A549 (cell line): ENCODE measurements around the gene ARHGEF3. TPM values are rescaled to one million over a fixed set of nuclear protein-coding genes. Genes with fewer than 3 reads are reported as not detected.

Source experiments
- ATAC-seq, 2 experiments: fragments of 200-7000 bp in 1 of 2; fragments of >200 bp in 1 of 2; cut with Nextera tagmentation in 1 of 2; cut with Tn5 transposase in 1 of 2; 3 replicates each; pipeline versions ENCODE4 v1.8.0 to v1.9.1; 2018 to 2020; ENCODE audit warnings: mild to moderate bottlenecking in 1 of 2, moderate library complexity in 1 of 2
- CTCF ChIA-PET: fragments of 300-600 bp; sonication (Branson Sonifier 250); formaldehyde crosslinking; extraction: SDS; loops from one replicate; lab custom pipeline; 2021; ENCODE audit warnings: antibody characterized with exemption, inconsistent platforms; lab: Yijun Ruan, JAX
- POLR2A ChIA-PET: fragments of 350-600 bp; formaldehyde crosslinking; extraction: SDS; loops from one replicate; lab custom pipeline; 2021; ENCODE audit warnings: antibody characterized with exemption, inconsistent platforms; lab: Yijun Ruan, JAX
- DNase-seq, 2 experiments: peaks; one replicate each; pipeline versions ENCODE4 v3.0.0 to v3.0.0-alpha.2; 2011 to 2016; ENCODE audit warnings: low read depth in 1 of 2, low spot score in 1 of 2
- FAIRE-seq: peaks from 2 replicates; lab custom pipeline; 2011; peaks lifted over from hg19 to GRCh38; lab: Jason Lieb, UNC
- H3K27ac ChIP-seq, 2 experiments: fragments of >200 bp; sonication (Bioruptor Twin); formaldehyde crosslinking; 3 replicates each; pipeline ENCODE4 v1.5.1; 2016 to 2017
- H3K4me1 ChIP-seq: fragments of >200 bp; sonication (Bioruptor Twin); formaldehyde crosslinking; 3 replicates; pipeline ENCODE4 v1.6.1; 2016
- H3K4me2 ChIP-seq: fragments of >200 bp; sonication (Bioruptor Twin); formaldehyde crosslinking; 3 replicates; pipeline ENCODE4 v1.6.1; 2016
- H3K4me3 ChIP-seq: fragments of >200 bp; sonication (Bioruptor Twin); formaldehyde crosslinking; 3 replicates; pipeline ENCODE4 v1.5.1; 2016
- H3K9me3 ChIP-seq: fragments of >200 bp; sonication (Bioruptor Twin); formaldehyde crosslinking; 3 replicates; pipeline ENCODE4 v1.6.1; 2016
- BCL3 ChIP-seq: fragments of >200 bp; sonication (Bioruptor Twin); formaldehyde crosslinking; IDR thresholded peaks from 3 replicates; pipeline ENCODE4 v1.6.1; 2016
- CEBPB ChIP-seq, 2 experiments: fragments of >200 bp in 1 of 2; sonication (Bioruptor Twin) in 1 of 2; formaldehyde crosslinking in 1 of 2; IDR thresholded peaks; 2 replicates each; pipeline ENCODE4 v1.6.1; 2012 to 2016
- CHD4 ChIP-seq: fragments of 200-600 bp; sonication (generic); IDR thresholded peaks from 2 replicates; pipeline ENCODE4 v1.6.1; 2016; ENCODE audit warnings: antibody characterized with exemption, mild to moderate bottlenecking, borderline replicate concordance
- EP300 ChIP-seq, 2 experiments: fragments of >200 bp; sonication (Bioruptor Twin); formaldehyde crosslinking; IDR thresholded peaks; 2 replicates in 1 of 2; 3 replicates in 1 of 2; pipeline ENCODE4 v1.6.1; 2016 to 2017
- FOSB ChIP-seq: fragments of 250-450 bp; sonication (Bioruptor Pico); IDR thresholded peaks from 2 replicates; pipeline ENCODE4 v1.5.0; 2020; ENCODE audit warnings: mild to moderate bottlenecking, moderate library complexity
- FOSL2 ChIP-seq, 2 experiments: fragments of 450-650 bp in 1 of 2; fragments of >200 bp in 1 of 2; sonication (Bioruptor Twin) in 1 of 2; formaldehyde crosslinking; IDR thresholded peaks; 2 replicates each; pipeline versions ENCODE4 v1.5.0 to v1.6.1; 2016 to 2020; ENCODE audit warnings: mild to moderate bottlenecking in 1 of 2, moderate library complexity in 1 of 2
- GATA3 ChIP-seq: IDR thresholded peaks from 2 replicates; pipeline ENCODE4 v1.6.1; 2012; ENCODE audit warnings: borderline replicate concordance
- HOXA7 ChIP-seq: fragments of 250-450 bp; sonication (Bioruptor Pico); IDR thresholded peaks from 2 replicates; pipeline ENCODE4 v1.5.0; 2020; ENCODE audit warnings: mild to moderate bottlenecking, moderate library complexity
- HOXB5 ChIP-seq: fragments of 250-450 bp; sonication (Bioruptor Pico); IDR thresholded peaks from 2 replicates; pipeline ENCODE4 v1.5.0; 2020; ENCODE audit warnings: mild to moderate bottlenecking, moderate library complexity
- JUNB ChIP-seq: fragments of >200 bp; sonication (Bioruptor Twin); formaldehyde crosslinking; IDR thresholded peaks from 2 replicates; pipeline ENCODE4 v1.6.1; 2016
- MAZ ChIP-seq: fragments of 150-350 bp; IDR thresholded peaks from 2 replicates; pipeline ENCODE4 v1.6.1; 2014; ENCODE audit warnings: antibody characterized with exemption, low read depth, low read length, borderline replicate concordance
- NFE2L2 ChIP-seq: fragments of 150-350 bp; conservative IDR thresholded peaks from 2 replicates; pipeline ENCODE4 v1.6.1; 2014; ENCODE audit warnings: low read length
- PBX3 ChIP-seq: IDR thresholded peaks from 2 replicates; pipeline ENCODE4 v1.6.1; 2012
- PHF8 ChIP-seq: fragments of 200-600 bp; sonication (generic); IDR thresholded peaks from 2 replicates; pipeline ENCODE4 v1.6.1; 2016; ENCODE audit warnings: low read depth, mild to moderate bottlenecking, antibody characterized with exemption, moderate library complexity, borderline replicate concordance
- POLR2AphosphoS2 ChIP-seq: conservative IDR thresholded peaks from 2 replicates; pipeline ENCODE4 v1.6.1; 2012; ENCODE audit warnings: low read length, improper control_type of control experiment, inconsistent platforms
- SMC3 ChIP-seq: fragments of >200 bp; sonication (Bioruptor Twin); formaldehyde crosslinking; IDR thresholded peaks from 3 replicates; pipeline ENCODE4 v1.6.1; 2018; ENCODE audit warnings: inconsistent platforms
- SREBF2 ChIP-seq: fragments of 450-650 bp; IDR thresholded peaks from 2 replicates; pipeline ENCODE4 v1.6.1; 2014; ENCODE audit warnings: mild to moderate bottlenecking, moderate library complexity
- ZC3H11A ChIP-seq: fragments of 450-650 bp; IDR thresholded peaks from 2 replicates; pipeline ENCODE4 v1.6.1; 2014; ENCODE audit warnings: antibody characterized with exemption, mild to moderate bottlenecking
- ZFP36 ChIP-seq: fragments of 450-650 bp; IDR thresholded peaks from 2 replicates; pipeline ENCODE4 v1.6.1; 2014; ENCODE audit warnings: borderline replicate concordance; ENCODE audit not compliant: partially characterized antibody
- ZSCAN20 ChIP-seq: fragments of 250-450 bp; sonication (Bioruptor Pico); IDR thresholded peaks from 2 replicates; pipeline ENCODE4 v1.8.0; 2022; ENCODE audit warnings: mild to moderate bottlenecking, moderate library complexity
- WGBS: methylation state at CpG from one replicate; pipeline ENCODE4 v1.1.6; 2017; ENCODE audit errors: missing lambda C conversion rate; 5-methylcytosine and 5-hydroxymethylcytosine counted together
- polyA plus RNA-seq, 4 experiments: library from polyadenylated mRNA; depleted of rRNA in 3 of 4; stranded (reverse); fragments of >200 nt; fragmentation: RNase III in 1 of 4; extraction: RNeasy Plus Mini Kit Qiagen cat#74134 plus additional on column Dnase treatment in 1 of 4; gene quantifications; 2 replicates in 3 of 4; 3 replicates in 1 of 4; pipeline ENCODE4 v1.2.3, GENCODE V29; 2011 to 2017
- TF ChIP-seq, protein P1 (sequence below): fragments of >200 bp; sonication (Bioruptor Twin); formaldehyde crosslinking; IDR thresholded peaks from 3 replicates; pipeline ENCODE4 v1.5.1; 2016
- TF ChIP-seq, protein P2 (sequence below): fragments of >200 bp; sonication (Bioruptor Twin); formaldehyde crosslinking; IDR thresholded peaks from 2 replicates; pipeline ENCODE4 v1.6.1; 2016
- TF ChIP-seq, protein P3 (sequence below): IDR thresholded peaks from 2 replicates; pipeline ENCODE4 v1.6.1; 2012

Gene ARHGEF3
- polyA plus RNA-seq, 2 of the 4 experiments (the other 2 are of a cell fraction): 7.3 to 10.6 TPM

- WGBS: 1% methylated on average over 9 of the region's 9 CpGs
- ChIA-PET CTCF (interaction anchor here (1.1 kb wide), 1 partner anchor 32 kb away, joined by 5 read pairs; no protein-coding TSS in a partner anchor), POLR2A (interaction anchor here (1.5 kb wide), 1 partner anchor 39 kb away, joined by 4 read pairs; the partner anchor contains the start of gene ARHGEF3)
- TF ChIP-seq PHF8: no peak
- no peak for TF ChIP-seq ZSCAN20 (CRISPR knock-in tag)
- peak in 1 of 2 experiments; percentile 56; a peak in 2 of 4 replicates for TF ChIP-seq CEBPB (IDR thresholded peaks at IDR 0.05)
- no peak for TF ChIP-seq CHD4
- peak; percentile 51 for TF ChIP-seq JUNB
- TF ChIP-seq POLR2AphosphoS2: no peak
- TF ChIP-seq PBX3: no peak
- TF ChIP-seq EP300 (IDR thresholded peaks at IDR 0.05): no peak
- TF ChIP-seq GATA3: peak; percentile 45; the same call in 1 of the 2 replicates
- no peak for TF ChIP-seq FOSL2 (IDR thresholded peaks at IDR 0.05)
- peak; percentile 75 for TF ChIP-seq FOSL2 (CRISPR knock-in tag; IDR thresholded peaks at IDR 0.05)
- TF ChIP-seq ZC3H11A: no peak
- TF ChIP-seq, protein P1, sequence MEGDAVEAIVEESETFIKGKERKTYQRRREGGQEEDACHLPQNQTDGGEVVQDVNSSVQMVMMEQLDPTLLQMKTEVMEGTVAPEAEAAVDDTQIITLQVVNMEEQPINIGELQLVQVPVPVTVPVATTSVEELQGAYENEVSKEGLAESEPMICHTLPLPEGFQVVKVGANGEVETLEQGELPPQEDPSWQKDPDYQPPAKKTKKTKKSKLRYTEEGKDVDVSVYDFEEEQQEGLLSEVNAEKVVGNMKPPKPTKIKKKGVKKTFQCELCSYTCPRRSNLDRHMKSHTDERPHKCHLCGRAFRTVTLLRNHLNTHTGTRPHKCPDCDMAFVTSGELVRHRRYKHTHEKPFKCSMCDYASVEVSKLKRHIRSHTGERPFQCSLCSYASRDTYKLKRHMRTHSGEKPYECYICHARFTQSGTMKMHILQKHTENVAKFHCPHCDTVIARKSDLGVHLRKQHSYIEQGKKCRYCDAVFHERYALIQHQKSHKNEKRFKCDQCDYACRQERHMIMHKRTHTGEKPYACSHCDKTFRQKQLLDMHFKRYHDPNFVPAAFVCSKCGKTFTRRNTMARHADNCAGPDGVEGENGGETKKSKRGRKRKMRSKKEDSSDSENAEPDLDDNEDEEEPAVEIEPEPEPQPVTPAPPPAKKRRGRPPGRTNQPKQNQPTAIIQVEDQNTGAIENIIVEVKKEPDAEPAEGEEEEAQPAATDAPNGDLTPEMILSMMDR: no peak
- Histone ChIP-seq H3K27ac (peak overlapping the region; percentile 48 to 52; a peak in 5 of 6 replicates), H3K4me1 (peaks cover 35% of the 10 kb centered on the region), H3K4me2 (peak overlapping the region; percentile 74), H3K4me3 (no peak overlapping the region), H3K9me3 (no peaks in the 10 kb centered on the region)
- DNase-seq (peak; percentile 18 to 81), FAIRE-seq (no peak), ATAC-seq (peak; percentile 97)
These were observed 38.3 kb upstream of the ARHGEF3 start for GRCh38 chr3:56839784-56840715.

DNA sequence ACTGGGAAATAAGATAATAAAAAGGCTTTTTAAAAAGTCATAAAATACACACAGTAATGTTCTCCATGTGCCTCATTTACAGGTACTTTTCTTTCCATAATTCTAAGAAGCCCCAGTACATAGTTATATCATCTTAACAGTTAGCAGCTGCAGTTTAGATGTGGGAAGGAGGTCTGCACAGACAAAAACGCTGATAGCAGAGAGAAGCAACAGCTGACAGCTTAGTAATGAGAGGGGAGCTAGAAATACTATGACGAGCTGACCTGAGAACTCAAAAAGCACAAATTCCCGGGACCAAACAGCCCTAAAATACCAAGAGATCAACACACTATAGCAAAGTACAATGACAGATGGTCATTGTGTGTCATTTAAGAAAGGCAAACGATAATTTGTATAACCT, 36.7 kb upstream of the ARHGEF3 start:
- no peak overlapping the region for H3K4me2 ChIP-seq
- ATAC-seq (no peak), FAIRE-seq (no peak), DNase-seq (no peak)
- H3K4me3 ChIP-seq: no peak overlapping the region
- ChIA-PET POLR2A (no interaction called here), CTCF (interaction anchor here (1.7 kb wide), 1 partner anchor 344 kb away, joined by 3 read pairs; no protein-coding TSS in a partner anchor)
- no peak for TF ChIP-seq SMC3
- TF ChIP-seq HOXA7 (CRISPR knock-in tag): no peak
- no peak for TF ChIP-seq EP300 (IDR thresholded peaks at IDR 0.05)
- no peak for TF ChIP-seq PBX3
- no peak for TF ChIP-seq HOXB5 (CRISPR knock-in tag)
- TF ChIP-seq GATA3: no peak
- no peak for TF ChIP-seq FOSB (CRISPR knock-in tag)
- no peak for TF ChIP-seq ZC3H11A
- no peak for TF ChIP-seq MAZ
- TF ChIP-seq, protein P2, sequence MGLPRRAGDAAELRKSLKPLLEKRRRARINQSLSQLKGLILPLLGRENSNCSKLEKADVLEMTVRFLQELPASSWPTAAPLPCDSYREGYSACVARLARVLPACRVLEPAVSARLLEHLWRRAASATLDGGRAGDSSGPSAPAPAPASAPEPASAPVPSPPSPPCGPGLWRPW: no peak
- TF ChIP-seq ZFP36: no peak
- no peak for TF ChIP-seq PHF8
- TF ChIP-seq, protein P3, sequence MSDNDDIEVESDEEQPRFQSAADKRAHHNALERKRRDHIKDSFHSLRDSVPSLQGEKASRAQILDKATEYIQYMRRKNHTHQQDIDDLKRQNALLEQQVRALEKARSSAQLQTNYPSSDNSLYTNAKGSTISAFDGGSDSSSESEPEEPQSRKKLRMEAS: no peak
- TF ChIP-seq SREBF2: no peak
- no peak for TF ChIP-seq NFE2L2
- no peak for TF ChIP-seq BCL3
- peaks cover 35% of the 10 kb centered on the region for H3K4me1 ChIP-seq
- 78% methylated on average over 4 of the region's 4 CpGs for WGBS
- H3K9me3 ChIP-seq: no peaks in the 10 kb centered on the region
- H3K27ac ChIP-seq: no peak overlapping the region
